Measurements from ENCODE around the gene CSGALNACT2.

DNA sequence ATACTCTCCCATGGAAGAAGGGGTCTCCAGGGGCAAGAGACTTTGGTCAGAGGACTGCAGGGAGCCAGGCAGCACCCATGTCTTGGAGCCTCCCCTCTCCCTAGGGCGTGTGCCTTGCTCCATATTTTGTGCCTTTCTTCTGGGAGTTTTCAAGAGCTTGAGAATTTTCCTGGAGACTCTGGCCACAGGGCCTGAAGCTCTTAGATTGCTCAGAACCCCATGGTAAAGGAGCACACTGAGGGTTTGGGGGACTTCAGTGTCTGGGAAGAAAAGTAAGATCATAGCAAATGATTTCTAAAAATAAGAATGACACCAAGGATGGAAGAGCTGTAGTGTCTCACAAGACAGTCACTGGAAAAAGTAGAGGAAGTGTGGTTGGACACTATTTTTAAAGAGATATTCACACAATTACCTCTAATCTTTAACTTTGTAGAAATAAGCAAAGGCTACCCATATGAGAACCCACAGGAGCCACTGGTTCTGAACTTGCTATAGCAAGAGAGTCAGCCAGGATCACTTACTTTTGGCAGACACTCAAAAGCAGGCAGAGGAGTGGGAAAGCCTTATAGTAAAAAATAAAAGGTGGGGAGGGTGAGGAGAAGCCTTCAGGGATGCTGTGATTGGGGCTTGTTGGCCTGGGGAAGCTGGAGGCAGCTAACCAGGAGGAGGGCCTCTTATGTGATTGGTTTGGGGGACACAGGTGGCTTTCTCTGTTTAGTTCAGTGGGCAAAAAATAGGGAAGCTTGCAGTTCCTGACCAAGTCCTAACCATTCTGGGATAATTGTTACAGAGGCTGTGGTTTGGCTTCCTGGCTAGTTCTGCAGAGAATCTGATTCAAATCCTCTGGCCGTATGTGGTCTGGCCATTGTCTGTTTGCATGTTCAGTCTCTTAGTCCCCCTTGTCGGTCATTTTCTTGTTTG lies 5.1 kb upstream of the CSGALNACT2 start:
- TF ChIP-seq EZH2 (IDR thresholded peaks at IDR 0.05; ENCODE audit: insufficient read depth, poor library complexity, severe bottlenecking) (no peak), EZH2phosphoT487 (IDR thresholded peaks at IDR 0.05; ENCODE audit: insufficient read depth, low read depth) (no peak)

Measured in GM23248 (cell line).